RWPE1 (cell line): ENCODE data around the gene FGFR3.

ENCODE experiments used
- CTCF ChIA-PET: fragments of 350-600 bp; sonication (Branson Sonifier 250); formaldehyde crosslinking; extraction: SDS; loops from one replicate; lab custom pipeline; 2021; lab: Yijun Ruan, JAX
- POLR2A ChIA-PET: fragments of 400-600 bp; formaldehyde crosslinking; extraction: SDS; loops from one replicate; lab custom pipeline; 2020; ENCODE audit warnings: antibody characterized with exemption; ENCODE audit not compliant: low non-redundant PET; lab: Yijun Ruan, JAX
- DNase-seq: peaks from one replicate; pipeline ENCODE4 v3.0.0; 2012; ENCODE audit warnings: low spot score
- H3K27ac ChIP-seq: fragments of 450-650 bp; 2 replicates; pipeline ENCODE4 v1.5.1; 2017
- TF ChIP-seq, protein P1 (sequence below): fragments of 450-650 bp; conservative IDR thresholded peaks from 2 replicates; pipeline ENCODE4 v1.5.1; 2017; ENCODE audit warnings: low read depth, mild to moderate bottlenecking

FGFR3 gene

GRCh38 chr4:1810765-1811164 is 17.7 kb downstream of the FGFR3 start:
- DNase-seq = no peak
- POLR2A ChIA-PET = no interaction called here
- TF ChIP-seq, protein P1, sequence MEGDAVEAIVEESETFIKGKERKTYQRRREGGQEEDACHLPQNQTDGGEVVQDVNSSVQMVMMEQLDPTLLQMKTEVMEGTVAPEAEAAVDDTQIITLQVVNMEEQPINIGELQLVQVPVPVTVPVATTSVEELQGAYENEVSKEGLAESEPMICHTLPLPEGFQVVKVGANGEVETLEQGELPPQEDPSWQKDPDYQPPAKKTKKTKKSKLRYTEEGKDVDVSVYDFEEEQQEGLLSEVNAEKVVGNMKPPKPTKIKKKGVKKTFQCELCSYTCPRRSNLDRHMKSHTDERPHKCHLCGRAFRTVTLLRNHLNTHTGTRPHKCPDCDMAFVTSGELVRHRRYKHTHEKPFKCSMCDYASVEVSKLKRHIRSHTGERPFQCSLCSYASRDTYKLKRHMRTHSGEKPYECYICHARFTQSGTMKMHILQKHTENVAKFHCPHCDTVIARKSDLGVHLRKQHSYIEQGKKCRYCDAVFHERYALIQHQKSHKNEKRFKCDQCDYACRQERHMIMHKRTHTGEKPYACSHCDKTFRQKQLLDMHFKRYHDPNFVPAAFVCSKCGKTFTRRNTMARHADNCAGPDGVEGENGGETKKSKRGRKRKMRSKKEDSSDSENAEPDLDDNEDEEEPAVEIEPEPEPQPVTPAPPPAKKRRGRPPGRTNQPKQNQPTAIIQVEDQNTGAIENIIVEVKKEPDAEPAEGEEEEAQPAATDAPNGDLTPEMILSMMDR = no peak
- CTCF ChIA-PET = interaction anchor here (0.6 to 5.8 kb wide), 7 partner anchors 13 to 74 kb away, joined by 3 to 56 read pairs (median 6); no protein-coding TSS in a partner anchor
- H3K27ac ChIP-seq = peak overlapping the region; percentile 91

- H3K27ac ChIP-seq = peak overlapping the region; percentile 91
- DNase-seq = no peak
- TF ChIP-seq, protein P1 = no peak
- ChIA-PET POLR2A (no interaction called here), CTCF (interaction anchor here (0.6 to 5.8 kb wide), 3 partner anchors 66 to 126 kb away, joined by 4 to 56 read pairs (median 5); no protein-coding TSS in a partner anchor)
These were observed 19.6 kb downstream of the FGFR3 start for GRCh38 chr4:1812720-1813119.

DNA sequence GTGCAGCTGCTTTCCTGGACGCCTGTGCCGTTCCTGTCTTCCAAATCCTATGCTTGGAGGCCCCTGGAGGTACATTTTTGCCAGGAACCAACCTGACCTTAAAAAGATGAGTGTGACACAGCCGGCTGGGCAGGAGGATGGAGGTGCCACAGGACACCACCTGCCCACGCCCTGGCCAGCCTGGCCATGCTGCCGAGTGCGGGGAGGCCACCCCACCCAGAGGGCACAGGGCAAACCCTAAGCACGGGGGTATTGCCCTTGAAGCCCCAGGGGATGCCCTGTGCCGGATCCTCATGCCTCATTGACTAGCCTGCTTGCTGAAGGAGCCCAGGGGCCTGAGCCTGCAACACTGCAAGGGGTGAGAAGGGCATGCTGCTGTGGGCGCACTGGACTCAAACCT is 20.1 kb downstream of the FGFR3 start:
- POLR2A ChIA-PET = no interaction called here
- H3K27ac ChIP-seq = peak overlapping the region; percentile 91
- TF ChIP-seq, protein P1 = no peak
- CTCF ChIA-PET = interaction anchor here (1.1 to 5.8 kb wide), 2 partner anchors 67 to 69 kb away, joined by 5 to 56 read pairs; no protein-coding TSS in a partner anchor
- no peak for DNase-seq

GRCh38 chr4:1813915-1814314 is 20.8 kb downstream of the FGFR3 start:
- ChIA-PET POLR2A (no interaction called here), CTCF (no interaction called here)
- peak overlapping the region; percentile 91 for H3K27ac ChIP-seq
- TF ChIP-seq, protein P1 = no peak
- no peak for DNase-seq

DNA sequence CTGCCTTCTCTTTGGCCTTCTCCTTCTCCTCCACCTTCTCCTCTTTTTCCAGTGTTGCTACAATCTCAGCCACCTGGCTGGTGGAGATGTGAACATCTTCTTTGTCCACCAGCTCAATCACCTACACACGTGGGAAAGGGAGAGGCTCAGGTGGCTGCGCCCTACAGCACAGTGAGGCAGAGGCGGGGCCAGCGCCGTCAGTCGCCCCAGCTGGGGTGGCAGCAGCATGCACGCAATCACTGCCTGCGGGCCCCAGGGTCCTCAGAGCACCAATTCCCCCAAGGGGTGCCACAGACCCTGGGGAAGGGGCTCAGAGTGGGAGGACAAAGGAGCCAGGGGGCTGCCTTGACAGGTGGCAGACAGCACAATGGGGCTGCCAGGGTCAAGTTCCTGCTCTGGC is 21.4 kb downstream of the FGFR3 start:
- no peak for DNase-seq
- TF ChIP-seq, protein P1 = no peak
- peak overlapping the region; percentile 91 for H3K27ac ChIP-seq
- ChIA-PET POLR2A (no interaction called here), CTCF (no interaction called here)

- TF ChIP-seq, protein P1 = no peak
- CTCF ChIA-PET = no interaction called here
- DNase-seq = no peak
- POLR2A ChIA-PET = no interaction called here
- peak overlapping the region; percentile 91 for H3K27ac ChIP-seq
These were observed 22.3 kb downstream of the FGFR3 start for GRCh38 chr4:1815096-1815996.
